MM.1S (cell line): ENCODE measurements around the gene TARP.

Source experiments
- CTCF ChIP-seq: fragments of 300-600 bp; sonication (generic); IDR thresholded peaks from 2 replicates; pipeline ENCODE4 v1.5.1; 2016; ENCODE audit warnings: antibody characterized with exemption, low read length, mixed read lengths
- EZH2 ChIP-seq: fragments of 300-600 bp; sonication (generic); optimal IDR thresholded peaks from 2 replicates; pipeline ENCODE3; 2017; ENCODE audit warnings: low read depth, mild to moderate bottlenecking, antibody characterized with exemption, low read length, mixed read lengths

- TF ChIP-seq CTCF (no peak), EZH2 (no peak)
These were observed 61.5 kb downstream of the TARP start for GRCh38 chr7:38211940-38212339.
